ENCODE data around the gene WDR37.
"Not testable (repeated sequence)": the region's sequence is repeated elsewhere in the genome, so short reads cannot be mapped to it uniquely, and the experiment has no call there.

Gene WDR37

DNA sequence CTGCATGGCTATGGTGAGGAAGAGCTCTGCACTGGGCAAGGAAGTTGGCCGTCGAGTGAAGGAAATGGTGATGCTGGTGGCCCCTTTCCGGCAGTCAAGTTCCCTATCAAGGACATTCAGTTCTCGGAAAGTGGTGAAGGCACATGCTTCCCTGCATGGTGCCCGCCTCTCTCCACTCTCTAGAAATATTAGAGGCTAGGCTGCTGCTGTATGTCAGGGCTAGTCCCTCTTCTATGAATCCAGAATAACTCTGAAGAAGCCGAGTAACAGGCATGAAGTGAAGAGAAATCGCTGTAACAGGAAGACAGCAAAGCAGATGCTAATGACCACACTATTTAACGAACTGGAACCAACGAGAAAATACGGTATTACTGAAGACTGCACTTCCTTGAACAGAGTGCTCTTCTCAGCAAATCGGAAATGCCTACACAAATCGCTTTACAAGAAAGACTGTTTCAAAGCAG, 12.6 kb upstream of the WDR37 start:
- no peak for DNase-seq

DNA sequence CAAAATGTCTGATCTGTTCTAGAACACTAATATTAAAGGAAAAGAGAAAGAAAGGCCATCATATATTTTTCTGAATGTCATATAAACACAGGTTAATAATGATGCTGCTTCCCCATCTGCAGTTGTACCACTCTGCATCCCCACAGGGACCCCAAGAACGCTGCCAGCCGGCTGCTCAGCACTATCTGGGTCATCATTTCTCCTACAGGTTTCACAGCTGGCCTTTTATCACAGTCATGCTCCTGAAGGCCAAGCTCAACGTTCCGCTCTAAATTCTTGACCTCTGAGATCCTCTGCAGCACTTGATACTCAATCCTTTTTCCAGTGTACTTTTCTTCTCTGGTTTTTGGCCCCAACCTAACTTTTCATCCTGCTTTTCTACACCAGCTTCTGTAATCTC, 12.0 kb upstream of the WDR37 start:
- DNase-seq: no peak

DNA sequence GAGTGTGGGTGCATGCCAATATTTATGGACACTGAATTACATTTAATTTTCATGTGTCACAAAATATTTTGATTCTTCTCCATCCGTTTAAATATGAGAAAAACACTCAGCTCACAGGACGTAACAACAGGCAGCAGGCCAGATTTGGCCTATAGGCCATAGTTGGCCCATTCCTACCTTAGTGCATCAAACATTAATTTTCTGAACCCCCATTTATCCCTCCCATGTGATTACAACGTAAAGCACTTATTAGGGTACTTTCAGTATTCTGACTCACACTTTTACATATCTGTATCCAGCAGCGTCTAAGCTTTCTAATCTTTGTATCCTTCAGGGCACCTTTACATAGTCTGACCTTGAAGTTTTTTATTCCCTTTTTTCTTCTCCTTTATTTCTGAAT, 11.2 kb upstream of the WDR37 start:
- DNase-seq: no peak

DNA sequence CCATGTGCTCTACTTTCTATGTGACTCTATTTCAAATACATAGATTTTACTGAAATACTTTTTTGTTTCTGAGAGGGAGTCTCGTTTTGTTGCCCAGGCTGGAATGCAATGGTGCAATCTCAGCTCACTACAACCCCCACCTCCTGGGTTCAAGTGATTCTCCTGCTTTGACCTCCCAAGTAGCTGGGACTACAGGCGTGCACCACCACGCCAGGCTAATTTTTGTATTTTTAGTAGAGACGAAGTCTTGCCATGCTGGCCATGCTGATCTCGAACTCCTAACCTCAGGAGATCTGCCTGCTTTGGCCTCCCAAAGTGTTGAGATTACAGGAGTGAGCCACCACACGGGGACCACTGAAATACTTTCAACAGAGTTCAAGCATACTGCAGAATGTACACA, 10.8 kb upstream of the WDR37 start:
- DNase-seq: no peak

DNA sequence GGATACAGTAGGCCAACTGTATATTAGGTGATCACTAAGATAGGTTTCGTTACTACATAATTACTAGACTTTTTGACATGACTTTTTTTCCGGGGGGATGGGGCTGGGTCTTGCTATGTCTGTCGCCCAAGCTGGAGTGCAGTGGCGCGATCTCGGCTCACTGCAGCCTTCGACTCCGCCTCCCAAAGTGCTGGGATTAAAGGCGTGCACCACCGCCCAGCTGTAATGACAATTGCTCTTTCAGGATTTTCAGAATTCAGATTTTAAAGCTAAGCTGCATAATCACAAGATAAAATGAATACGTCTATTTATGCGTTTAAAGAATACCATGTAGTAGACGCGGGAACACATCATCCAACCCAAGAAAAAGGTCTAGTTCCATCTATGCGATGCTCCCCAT, 8.2 kb upstream of the WDR37 start:
- DNase-seq: no peak

DNA sequence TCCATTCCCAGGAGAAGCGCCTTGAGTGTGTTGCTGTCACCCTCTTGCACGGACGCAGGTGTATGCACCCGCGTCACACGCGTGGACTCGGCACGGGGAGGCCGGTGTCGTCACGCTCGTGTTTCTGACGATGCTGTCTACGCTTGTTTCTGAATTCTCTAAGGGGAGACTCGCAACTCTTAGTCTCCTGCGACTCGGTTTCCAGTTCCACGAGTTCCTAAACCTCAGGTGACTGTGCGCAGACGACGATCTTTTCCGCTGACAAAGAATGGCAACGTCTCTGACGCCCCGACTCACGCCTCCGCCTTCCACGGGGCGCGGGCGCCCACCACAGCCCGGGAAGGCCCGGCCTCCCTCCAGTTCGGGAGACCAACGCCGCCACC, 7.8 kb upstream of the WDR37 start:
- DNase-seq: peak in 1 of 2 experiments; percentile 79

DNA sequence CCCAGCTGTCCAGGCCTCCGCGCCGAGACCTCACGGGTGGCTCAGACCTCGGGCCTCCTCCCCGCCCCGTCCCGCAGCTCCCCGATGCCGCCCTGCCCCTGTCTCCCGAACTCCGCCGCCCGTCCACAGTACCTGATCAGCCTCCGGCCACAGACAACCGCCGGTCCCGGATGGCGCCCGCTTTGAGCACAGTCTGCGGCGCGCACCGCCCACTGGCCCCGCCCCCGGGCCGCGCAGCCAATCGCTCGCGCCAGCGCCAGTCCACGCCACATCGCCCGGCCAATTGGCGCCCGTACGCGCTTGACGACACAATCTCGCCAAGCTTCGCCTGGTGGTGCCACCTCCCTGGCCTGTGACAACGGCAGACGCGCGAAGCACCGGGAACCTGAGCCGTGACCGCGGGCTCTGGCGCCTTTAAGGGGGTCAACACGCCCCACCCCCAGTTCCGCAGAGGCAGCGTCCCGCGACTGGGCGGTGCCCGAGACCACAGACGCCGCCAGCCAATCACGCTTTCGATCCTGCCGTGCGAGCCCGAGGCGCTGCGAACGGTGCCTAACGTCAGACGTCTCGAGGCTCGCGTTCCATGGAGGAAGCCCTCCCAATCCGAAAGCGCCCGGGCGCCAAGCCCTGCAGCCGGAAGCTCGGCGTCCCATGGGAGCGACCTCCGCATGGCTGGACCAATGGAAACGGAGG, 7.3 kb upstream of the WDR37 start, which contains the start of gene IDI1:
IDI1 (minus strand) TSS at position 388 of the 693 bp plus-strand sequence; CDS start at position 272, 116 bp downstream.
- peak; percentile 95 to 96 for DNase-seq

DNA sequence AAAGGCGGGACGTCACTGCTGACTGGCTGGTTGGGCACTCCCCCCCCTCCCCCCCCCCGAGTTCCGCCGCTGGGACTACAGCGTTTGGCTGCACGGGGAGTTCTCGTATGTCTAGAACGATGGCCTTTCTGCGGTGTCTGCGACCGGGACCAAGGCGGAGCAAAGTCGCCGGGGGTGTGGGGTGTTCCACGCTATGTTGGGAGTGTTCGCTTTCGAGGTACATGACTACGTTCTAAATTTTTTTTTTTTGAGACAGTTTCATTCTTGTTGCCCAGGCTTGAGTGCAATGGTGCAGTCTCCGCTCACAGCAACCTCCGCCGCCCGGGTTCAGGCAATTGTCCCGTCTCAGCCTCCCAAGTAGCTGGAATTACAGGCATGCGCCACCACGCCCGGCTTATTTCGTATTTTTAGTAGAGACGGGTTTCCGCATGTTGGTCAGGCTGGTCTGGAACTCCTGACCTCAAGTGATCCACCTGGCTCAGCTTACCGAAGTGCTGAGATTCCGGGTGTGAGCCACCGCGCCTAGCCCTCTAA, 6.7 kb upstream of the WDR37 start:
- no peak for DNase-seq

DNA sequence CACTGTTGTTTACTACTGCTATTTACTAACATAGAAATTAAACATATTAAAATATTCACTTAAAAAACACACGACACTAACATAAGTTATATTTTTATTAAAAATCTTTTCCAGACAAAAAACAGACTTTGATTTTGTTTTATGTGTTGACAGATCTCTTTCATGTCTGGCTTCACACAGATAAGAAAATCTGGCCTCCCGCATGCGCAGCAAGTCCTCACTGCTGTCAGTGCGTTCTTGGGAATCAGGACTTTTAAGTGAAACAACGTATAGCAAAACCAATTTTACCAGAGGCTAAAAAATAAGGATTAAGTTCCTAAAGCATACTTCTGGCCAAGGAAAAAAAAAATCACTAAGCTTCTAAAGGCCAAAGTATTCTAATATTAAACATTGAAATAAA, 6.0 kb upstream of the WDR37 start:
- DNase-seq: no peak

DNA sequence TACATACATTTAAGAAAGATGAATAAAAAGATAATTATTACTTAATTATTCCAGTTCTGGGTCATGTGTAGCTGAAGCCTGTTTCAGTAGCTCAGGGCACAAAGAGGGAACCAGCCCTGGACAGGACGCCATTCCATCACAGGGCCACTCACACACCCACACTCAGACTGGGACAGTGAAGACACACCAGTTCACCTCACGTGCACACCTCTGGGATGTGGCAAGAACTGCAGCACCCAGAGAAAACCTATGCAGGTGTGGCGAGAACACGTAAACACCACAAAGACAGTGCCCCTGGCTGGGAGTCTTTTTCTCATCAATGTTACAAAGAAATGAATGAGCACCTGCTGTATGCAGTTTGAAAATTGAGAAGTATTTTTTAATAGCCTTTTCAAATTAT, 5.6 kb upstream of the WDR37 start:
- DNase-seq: no peak

DNA sequence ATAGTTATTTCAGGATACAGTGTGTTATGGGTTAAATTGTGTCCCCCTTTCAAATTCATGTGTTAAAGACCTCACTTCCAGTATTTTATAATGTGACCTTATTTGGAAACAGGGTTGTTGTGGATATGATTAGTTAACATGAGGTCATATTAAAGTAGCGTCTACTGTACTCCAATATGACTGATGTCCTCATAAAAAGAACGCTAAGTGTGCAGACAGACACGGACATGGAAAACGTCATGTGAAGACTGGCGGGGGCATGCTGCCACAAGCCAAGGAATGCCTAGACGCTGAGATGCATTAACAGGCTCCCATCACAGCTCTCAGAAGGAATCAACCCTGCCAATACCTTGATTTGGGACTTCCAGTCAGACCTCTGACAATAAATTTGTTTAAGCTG, 1.5 kb upstream of the WDR37 start:
- DNase-seq: no peak

DNA sequence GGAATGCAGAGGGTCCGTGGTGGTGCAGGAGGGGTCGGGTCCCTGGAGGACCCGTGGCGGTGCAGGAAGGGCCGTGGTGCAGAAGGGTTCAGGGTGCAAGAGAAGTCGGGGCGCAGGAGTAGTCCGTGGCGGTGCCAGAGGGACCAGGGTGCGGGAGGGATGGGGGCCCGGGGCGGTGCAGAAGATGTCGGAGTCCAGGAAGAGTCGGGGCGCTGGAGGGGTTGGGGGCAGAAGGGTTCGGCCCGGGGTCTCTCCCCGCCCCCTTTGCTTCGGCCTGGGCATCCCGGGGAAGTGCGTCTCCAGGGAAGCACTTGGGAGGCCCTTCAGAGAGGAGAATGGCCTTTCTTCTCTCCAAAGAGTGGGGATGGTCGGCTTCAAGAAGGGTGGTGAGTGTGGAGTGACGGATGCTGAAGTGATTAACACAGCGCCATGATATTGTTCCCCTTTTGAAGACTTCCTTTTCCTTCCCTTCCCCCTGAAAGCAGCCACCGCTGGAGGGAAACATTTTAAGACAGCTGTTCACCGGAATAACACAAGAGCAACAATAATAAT, 997 bp downstream of the WDR37 start:
- no peak for DNase-seq

DNA sequence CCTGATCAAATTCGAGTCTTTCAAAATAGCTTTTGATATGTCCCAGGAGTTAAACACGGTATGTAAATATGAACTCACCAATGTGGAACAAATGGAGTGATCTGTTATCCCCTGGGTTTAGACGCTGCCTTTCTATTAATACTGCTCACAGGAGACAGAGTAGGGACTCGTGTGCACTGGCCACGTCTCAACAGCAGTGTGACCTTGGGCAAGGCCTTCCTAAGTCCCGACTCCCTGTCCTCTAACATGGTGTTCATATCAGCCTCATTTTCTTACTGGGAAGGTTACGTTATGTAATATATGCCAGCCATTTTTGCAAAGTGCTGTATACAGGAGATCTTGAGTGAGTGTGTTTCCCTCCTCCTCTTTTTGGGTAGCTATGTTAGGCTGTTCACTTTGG, 1.8 kb downstream of the WDR37 start:
- no peak for DNase-seq

DNA sequence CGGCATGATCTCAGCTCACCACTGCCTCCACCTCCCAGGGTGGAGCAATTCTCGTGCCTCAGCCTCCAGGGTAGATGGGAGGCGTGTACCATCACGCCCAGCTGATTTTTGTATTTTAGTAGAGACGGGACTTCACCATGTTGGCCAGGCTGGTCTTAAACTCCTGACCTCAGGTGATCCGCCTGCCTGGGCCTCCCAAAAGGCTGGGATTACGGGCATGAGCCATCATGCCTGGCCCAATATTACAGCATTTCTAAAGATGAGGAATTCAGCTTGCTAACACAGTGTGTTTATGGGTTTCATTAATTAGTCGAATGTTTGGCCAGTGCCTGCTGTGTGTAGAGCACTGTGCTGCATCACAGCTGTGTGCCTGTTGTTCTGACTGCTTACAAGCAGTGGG, 3.7 kb downstream of the WDR37 start:
- no peak for DNase-seq

DNA sequence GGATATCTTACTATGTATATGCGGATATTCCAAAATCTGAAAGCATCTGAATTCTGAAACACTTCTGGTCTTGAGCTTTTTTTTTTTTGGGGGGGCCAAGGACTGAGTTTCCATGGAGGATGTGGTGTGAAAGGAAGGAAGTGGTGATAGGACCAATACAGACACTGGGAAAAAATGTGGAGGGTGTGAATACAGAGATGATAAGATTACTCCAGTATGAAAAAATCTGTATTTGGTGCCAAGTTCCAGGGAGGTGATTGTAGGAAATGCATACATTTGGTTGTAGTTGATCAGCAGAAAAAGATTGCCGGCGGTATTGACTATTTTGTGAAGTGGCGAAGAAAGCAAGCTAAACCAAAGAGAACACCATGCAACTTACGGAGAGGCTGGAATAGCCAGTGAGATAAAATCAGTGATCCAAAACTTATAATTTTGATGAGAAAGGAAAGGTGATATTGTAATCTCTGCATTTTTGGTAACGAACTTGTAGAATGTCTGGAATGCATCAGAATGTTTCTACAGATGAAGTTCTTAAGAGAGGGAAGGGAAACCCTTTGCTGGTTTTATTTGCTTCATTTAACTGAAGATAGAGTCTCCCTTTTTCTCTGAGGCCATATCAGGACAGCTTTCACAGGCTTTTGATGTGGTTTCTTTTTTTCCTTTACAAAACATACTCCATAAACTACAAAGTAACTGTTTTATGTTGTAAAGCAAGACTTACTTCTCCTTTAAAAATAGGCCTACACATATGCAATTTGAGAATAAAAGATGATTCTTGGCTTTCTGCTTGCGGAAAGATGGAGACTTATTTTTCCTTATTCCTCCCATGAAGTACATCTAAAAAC, 6.0 kb downstream of the WDR37 start:
- DNase-seq: no peak

DNA sequence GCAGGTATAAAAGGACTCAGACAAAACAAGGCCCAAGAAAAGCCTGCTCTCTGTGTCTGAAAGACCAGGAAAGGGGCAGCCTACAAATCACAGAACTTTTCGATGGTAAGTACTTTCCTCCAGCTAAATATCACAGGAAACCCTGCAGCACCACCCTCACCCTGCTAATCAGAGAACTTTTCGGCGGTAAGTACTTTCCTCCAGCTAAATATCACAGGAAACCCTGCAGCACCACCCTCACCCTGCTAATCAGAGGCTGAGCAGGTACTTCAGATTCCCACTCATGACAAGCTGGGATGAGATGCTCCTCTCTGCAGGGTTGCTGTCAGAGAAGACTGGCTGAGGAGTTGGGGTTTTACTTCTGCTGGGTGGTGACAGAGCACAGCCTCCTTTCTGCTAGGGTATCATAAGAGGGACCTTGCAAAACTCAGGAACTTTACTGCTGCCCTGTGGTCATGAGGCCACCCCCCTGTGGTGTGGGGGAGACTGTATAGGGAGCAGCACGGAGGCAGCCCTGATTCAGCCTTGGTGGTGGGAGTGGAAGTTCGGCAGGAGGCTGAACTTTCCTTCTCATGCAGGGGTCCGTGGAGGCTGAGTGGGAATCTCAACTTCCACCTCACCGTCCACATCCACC, 7.2 kb downstream of the WDR37 start:
- no peak for DNase-seq

DNA sequence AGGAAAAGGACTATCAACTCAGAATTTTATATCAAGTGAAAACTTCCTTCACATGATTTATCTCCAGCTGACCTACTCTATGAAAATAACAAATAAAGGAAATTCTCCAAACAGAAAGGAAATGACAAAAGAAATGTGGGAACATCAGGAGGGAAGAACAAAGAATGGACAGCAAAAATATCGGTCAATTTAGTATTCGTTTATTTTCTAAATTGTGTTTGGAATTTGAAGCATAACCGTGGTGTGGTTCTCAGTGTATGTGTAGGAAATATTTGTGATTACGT, 8.7 kb downstream of the WDR37 start:
- no peak for DNase-seq

DNA sequence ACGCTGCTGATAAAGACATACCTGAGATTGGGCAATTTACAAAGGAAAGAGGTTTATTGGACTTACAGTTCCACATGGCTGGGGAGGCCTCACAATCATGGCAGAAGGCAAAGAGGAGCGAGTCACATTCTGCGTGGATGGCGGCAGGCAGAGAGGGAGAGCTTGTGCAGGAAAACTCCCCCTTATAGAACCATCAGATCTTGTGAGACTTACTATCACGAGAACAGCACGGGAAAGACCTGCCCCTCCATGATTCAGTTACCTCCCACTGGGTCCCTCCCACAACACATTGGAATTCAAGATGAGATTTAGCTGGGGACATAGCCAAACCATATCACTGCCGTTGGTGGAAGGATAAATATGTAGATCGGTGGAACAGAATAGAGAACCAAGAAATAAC, 10.5 kb downstream of the WDR37 start:
- DNase-seq: not testable (repeated sequence)

DNA sequence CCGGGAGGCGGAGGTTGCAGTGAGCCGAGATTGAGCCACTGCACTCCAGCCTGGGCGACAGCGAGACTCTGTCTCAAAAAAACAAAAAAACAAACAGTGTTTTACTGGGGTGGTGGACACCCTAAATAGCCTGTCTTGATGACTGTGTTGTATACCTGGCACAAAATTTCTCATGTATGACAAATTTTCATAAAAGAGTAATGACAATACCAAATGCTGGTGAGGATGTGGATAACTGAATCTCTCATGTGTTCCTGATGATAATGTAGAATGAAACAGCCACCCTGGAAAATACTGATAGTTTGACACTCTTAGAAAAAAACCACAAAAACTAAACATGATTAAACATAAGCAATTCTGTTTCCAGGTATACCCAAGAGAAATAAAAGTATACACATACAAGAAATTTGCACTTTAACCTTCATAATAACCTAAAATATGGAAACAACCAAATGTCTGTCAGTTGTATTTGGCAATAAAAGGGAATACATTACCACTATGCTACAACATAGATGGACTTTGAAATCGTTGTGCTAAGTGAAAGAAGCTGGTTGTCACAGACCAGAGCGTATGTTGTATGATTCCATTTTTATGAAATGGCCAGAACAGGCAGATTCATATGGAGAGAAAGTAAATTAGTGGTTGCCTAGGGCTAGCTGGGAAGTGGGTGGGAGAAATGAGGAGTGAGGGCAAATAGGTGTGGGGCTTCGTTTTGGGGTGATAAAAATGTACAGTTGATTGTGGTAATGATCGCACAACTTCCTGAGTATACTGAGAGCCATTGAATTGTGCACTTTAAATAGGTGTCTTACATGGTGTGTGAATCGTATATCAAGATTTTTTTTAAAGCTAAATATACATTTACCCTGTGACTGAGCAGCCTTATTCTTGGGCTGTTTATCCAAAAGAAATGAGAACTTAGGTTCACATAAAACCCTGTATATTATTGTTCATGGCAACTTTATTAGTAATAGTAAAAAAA, 12.5 kb downstream of the WDR37 start:
- DNase-seq: no peak

DNA sequence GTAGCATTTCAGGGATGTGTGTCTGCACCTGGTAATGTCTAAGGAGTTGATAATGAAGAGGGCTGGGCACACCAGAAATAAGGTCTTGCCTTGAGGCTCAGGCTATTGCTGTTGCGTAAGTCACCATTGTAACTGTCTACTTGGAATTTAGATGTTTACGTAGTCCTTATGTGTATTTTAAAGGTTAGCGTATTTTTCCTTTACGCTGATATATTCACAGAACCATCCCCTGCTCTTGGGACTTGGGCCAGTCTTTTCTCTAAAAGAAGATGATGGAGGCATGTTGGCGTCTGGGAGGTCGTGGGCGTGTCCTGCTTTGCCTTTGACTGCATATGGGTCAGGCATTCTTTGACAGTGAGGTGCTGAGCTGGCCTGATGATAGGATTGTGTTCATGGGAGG, 14.7 kb downstream of the WDR37 start:
- DNase-seq: no peak

DNA sequence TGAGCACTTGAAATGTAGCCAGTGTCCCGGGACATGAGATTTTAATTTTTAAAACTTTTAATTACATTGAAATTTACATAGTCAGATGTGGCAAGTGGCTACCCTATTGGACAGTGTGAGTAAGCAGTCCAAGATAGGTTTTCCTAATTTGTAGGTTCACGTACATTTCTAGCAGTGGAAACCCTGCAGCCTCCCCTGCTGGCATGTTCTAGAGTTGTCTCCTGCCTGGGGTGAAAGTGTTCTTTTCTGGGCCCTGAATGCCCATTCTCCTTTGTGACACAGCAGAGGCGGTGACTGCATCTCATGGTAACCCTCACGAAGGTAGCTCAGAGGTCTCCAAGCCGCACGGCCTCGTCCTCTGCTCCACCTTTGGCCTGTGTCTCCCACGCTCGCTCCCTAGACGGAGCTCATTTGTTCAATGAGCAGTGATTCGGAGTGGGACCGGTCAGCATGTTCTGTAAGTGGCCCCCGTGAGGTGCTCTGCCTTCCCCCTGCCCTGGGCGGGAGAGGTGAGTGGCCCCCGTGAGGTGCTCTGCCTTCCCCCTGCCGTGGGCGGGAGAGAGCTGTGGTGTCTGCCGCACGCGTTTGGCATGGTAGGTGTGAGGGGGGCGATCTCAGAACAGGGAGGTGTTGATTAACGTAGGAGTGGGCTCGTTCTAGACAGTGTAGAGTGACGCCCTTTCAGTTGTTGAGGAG, 18.0 kb downstream of the WDR37 start:
- no peak for DNase-seq
